Upper lobe of left lung (tissue), 6 donors: ENCODE measurements around the gene SEC11A. TPM values are rescaled to one million over a fixed set of nuclear protein-coding genes. Genes with fewer than 3 reads are reported as not detected.
A peak's percentile ranks its signal among the peaks of the same experiment; 100 is the strongest.
"Not testable (repeated sequence)": the region's sequence is repeated elsewhere in the genome, so short reads cannot be mapped to it uniquely, and the experiment has no call there.

Source experiments
- ATAC-seq, 2 donors: fragments of 200-7000 bp; cut with Tn5 transposase; one replicate each; pipeline ENCODE4 v1.9.1; 2022; ENCODE audit warnings: mild to moderate bottlenecking in 2 of 2, moderate library complexity in 2 of 2; ENCODE audit not compliant: low FRiP score in 2 of 2
- DNase-seq, 2 donors: peaks; one replicate each; pipeline ENCODE4 v3.0.0-alpha.2; 2019 to 2020
- H3K27ac ChIP-seq, 4 donors: fragments of 200-600 bp; sonication (generic); one replicate each; pipeline ENCODE4 v1.5.1; 2016 to 2019
- H3K27me3 ChIP-seq, 4 donors: fragments of 200-600 bp; sonication (generic); one replicate each; pipeline ENCODE4 v1.5.1; 2017 to 2019
- H3K36me3 ChIP-seq, 4 donors: fragments of 200-600 bp; sonication (generic); one replicate each; pipeline ENCODE4 v1.5.1; 2016 to 2019
- H3K4me1 ChIP-seq, 4 donors: fragments of 200-600 bp; sonication (generic); one replicate each; pipeline ENCODE4 v1.5.1; 2018 to 2019
- H3K4me3 ChIP-seq, 4 donors: fragments of 200-600 bp; sonication (generic); one replicate each; pipeline ENCODE4 v1.5.1; 2017 to 2019; ENCODE audit warnings: mild to moderate bottlenecking in 2 of 4, moderate library complexity in 1 of 4
- H3K9me3 ChIP-seq, 4 donors: fragments of 200-600 bp; sonication (generic); one replicate each; pipeline ENCODE4 v1.5.1; 2018 to 2019
- CTCF ChIP-seq, 6 experiments: fragments of 450-650 bp in 4 of 6; fragments of 200-600 bp in 2 of 6; sonication (generic) in 2 of 6; IDR thresholded peaks; one replicate each; pipeline ENCODE4 v1.5.1; 2016 to 2019; ENCODE audit warnings: antibody characterized with exemption in 6 of 6
- EP300 ChIP-seq, 4 donors: sonication (generic); formaldehyde crosslinking; IDR thresholded peaks; one replicate each; pipeline ENCODE4 v1.5.1; 2017; ENCODE audit warnings: antibody characterized with exemption in 4 of 4, control low read depth in 2 of 4
- POLR2A ChIP-seq, 4 donors: fragments of 450-650 bp; IDR thresholded peaks; one replicate each; pipeline ENCODE4 v1.5.1; 2016 to 2017; ENCODE audit warnings: antibody characterized with exemption in 4 of 4, mild to moderate bottlenecking in 2 of 4
- POLR2AphosphoS5 ChIP-seq, 2 donors: sonication (generic); formaldehyde crosslinking; IDR thresholded peaks; one replicate each; pipeline ENCODE4 v1.5.1; 2017; ENCODE audit warnings: antibody characterized with exemption in 2 of 2
- WGBS, 2 donors: methylation state at CpG; one replicate each; pipeline ENCODE4 v1.1.5; 2017 to 2018; 5-methylcytosine and 5-hydroxymethylcytosine counted together
- total RNA-seq, 6 donors: library from RNA; depleted of rRNA in 4 of 6; stranded (reverse); fragments of >200 nt in 4 of 6; gene quantifications; one replicate each; pipeline versions ENCODE4 v1.1.0 to v1.2.1, GENCODE V29; 2016 to 2021
- donor health status: DM: no; HTN: no; CAD: no; lungs with moderate emphysema.
- donor health status: DM: no; HTN: yes; CAD: no; lungs with severe emphysema.

Gene SEC11A
- total RNA-seq, 6 donors from 2014 or later: 38.8 to 164 (median 116) TPM

DNA sequence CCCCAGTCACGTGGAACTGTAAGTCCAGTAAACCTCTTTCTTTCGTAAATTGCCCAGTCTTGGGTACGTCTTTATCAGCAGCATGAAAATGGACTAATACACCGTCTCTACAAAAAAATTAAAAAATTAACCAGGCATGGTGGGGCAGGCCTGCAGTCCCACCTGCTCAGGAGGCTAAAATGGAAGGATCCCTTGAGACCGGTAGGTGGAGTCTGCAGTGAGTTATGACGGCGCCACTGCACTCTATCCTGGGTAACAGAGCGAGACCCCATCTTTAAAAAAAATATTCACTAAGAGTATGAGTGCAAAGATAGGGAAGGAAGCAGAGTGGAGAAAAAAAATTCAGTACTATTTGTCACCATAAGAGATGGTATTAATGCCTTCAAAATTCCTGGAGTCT lies 25.6 kb downstream of the SEC11A start:
- DNase-seq: no peak

DNA sequence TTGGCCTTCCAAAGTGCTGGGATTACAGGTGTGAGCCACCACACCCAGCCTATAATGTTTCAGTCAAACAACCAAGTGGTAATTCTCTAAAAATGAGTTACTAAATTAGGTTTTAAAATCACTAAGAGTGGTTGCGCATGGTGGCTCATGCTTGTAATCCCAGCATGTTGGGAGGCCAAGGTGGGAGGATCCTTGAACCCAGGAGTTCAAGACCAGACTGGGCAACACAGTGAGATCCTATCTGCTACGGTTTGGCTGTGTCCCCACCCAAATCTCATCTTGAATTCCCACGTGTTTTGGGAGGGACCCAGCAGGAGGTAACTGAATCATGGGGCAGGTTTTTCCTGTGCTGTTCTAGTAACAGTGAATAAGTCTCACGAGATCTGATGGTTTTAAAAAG lies 26.1 kb downstream of the SEC11A start:
- H3K9me3 ChIP-seq: no peaks in the 10 kb centered on the region
- no peak overlapping the region for H3K27ac ChIP-seq
- peaks cover 0 to 2% (median 0%) of the 10 kb centered on the region in 4 donors for H3K4me1 ChIP-seq
- H3K4me3 ChIP-seq: no peak overlapping the region
- H3K27me3 ChIP-seq: no peaks in the 10 kb centered on the region
- H3K36me3 ChIP-seq: peaks cover 3 to 48% (median 18%) of the 10 kb centered on the region in 4 donors
- WGBS, 2 donors: 86 to 91% methylated on average over 4 of the region's 4 CpGs
- ATAC-seq (no peak), DNase-seq (no peak)
- TF ChIP-seq CTCF (IDR thresholded peaks at IDR 0.05): no peak
- TF ChIP-seq POLR2A (IDR thresholded peaks at IDR 0.05): no peak
- TF ChIP-seq POLR2AphosphoS5 (IDR thresholded peaks at IDR 0.05): no peak
- no peak for TF ChIP-seq EP300 (IDR thresholded peaks at IDR 0.05)

More for the DNA sequence above, 25.6 kb downstream of the SEC11A start:
- Histone ChIP-seq H3K27me3 (no peaks in the 10 kb centered on the region), H3K4me3 (no peak overlapping the region), H3K27ac (no peak overlapping the region), H3K9me3 (no peaks in the 10 kb centered on the region), H3K36me3 (peaks cover 3 to 48% (median 18%) of the 10 kb centered on the region in 4 donors), H3K4me1 (peaks cover 0 to 2% (median 1%) of the 10 kb centered on the region in 4 donors)
- 90 to 98% methylated on average over 8 of the region's 8 CpGs for WGBS, 2 donors
- TF ChIP-seq POLR2A (IDR thresholded peaks at IDR 0.05) (no peak), POLR2AphosphoS5 (IDR thresholded peaks at IDR 0.05) (no peak)
- no peak for ATAC-seq

DNA sequence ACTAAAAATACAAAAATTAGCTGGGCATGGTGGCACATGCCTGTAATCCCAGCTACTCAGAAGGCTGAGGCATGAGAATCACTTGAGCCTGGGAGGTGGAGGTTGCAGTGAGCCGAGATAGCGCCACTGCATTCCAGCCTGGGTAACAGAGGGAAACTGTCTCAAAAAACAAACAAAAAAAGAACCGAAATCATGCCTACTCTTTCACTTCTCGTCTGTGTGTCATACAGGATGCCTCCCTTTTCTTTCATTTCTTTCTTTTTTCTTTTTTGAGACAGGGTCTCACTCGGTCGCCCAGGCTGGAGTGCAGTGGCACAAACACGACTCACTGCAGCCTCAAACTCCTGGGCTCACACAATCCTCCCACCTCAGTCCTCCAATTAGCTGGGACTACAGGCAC lies 29.5 kb downstream of the SEC11A start:
- DNase-seq, H3K27ac ChIP-seq, H3K27me3 ChIP-seq, H3K4me1 ChIP-seq, ATAC-seq, H3K9me3 ChIP-seq, H3K4me3 ChIP-seq: not testable (repeated sequence)
- peaks cover 3 to 53% (median 22%) of the 10 kb centered on the region in 4 donors for H3K36me3 ChIP-seq
- WGBS, 2 donors: 79 to 87% methylated on average over 7 of the region's 7 CpGs

DNA sequence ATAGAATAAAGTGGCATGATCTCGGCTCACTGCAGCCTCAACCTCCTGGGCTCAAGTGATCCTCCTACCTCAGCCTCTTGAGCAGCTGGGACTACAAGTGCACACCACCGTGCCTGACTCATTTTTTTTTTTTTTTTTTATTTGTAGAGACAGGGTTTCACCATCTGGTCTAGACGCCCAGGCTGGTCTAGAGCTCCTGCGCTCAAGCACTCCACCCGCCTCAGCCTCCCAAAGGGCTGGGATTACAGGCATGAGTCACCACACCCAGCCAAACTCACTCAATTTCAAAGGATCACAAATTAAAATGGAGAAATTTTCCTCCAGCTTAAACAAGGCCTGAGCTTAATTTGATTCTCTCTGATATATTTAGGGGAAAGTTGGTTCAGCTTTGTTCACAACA lies 30.6 kb downstream of the SEC11A start:
- ATAC-seq: peak; percentile 59 to 95
- H3K4me1 ChIP-seq: peaks cover 0 to 6% (median 0%) of the 10 kb centered on the region in 4 donors
- H3K27ac ChIP-seq: no peak overlapping the region
- no peak for TF ChIP-seq EP300 (IDR thresholded peaks at IDR 0.05)
- TF ChIP-seq POLR2AphosphoS5 (IDR thresholded peaks at IDR 0.05): no peak
- no peak for TF ChIP-seq CTCF (IDR thresholded peaks at IDR 0.05)
- no peak for TF ChIP-seq POLR2A (IDR thresholded peaks at IDR 0.05)
- no peaks in the 10 kb centered on the region for H3K27me3 ChIP-seq
- no peaks in the 10 kb centered on the region for H3K9me3 ChIP-seq
- WGBS, 2 donors: 80 to 81% methylated on average over 5 of the region's 5 CpGs
- peak in 1 of 2 donors; percentile 54 for DNase-seq
- H3K4me3 ChIP-seq: no peak overlapping the region
- peaks cover 3 to 54% (median 21%) of the 10 kb centered on the region in 4 donors for H3K36me3 ChIP-seq

DNA sequence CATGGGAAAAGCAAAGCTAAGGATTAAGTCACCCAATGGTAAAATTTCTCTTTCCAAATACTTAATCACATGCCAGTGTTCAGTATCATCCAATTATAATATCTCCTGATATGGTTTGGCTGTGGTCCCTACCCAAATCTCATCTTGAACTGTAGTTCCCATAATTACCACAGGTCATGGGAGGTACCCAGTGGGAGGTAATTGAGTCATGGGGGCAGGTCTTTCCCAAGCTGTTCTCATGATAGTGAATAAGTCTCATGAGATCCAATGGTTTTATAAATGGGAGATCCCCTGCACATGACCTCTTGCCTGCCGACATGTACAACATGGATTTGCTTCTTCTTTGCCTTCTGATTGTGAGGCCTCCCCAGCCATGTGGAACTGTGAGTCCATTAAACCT lies 31.8 kb downstream of the SEC11A start:
- Histone ChIP-seq H3K27me3 (no peaks in the 10 kb centered on the region), H3K36me3 (peaks cover 0 to 57% (median 22%) of the 10 kb centered on the region in 4 donors), H3K4me3 (no peak overlapping the region), H3K27ac (no peak overlapping the region), H3K4me1 (peaks cover 0 to 6% (median 0%) of the 10 kb centered on the region in 4 donors), H3K9me3 (no peaks in the 10 kb centered on the region)
- DNase-seq: no peak
- 33 to 96% methylated on average over 1 of the region's 1 CpG for WGBS, 2 donors
- no peak for TF ChIP-seq CTCF (IDR thresholded peaks at IDR 0.05)
- TF ChIP-seq POLR2A (IDR thresholded peaks at IDR 0.05): no peak
- TF ChIP-seq POLR2AphosphoS5 (IDR thresholded peaks at IDR 0.05): no peak
- peak in 1 of 4 donors; percentile 44 for TF ChIP-seq EP300 (IDR thresholded peaks at IDR 0.05)
- ATAC-seq: peak in 1 of 2 donors; percentile 37

GRCh38 chr15:84681831-84682230 lies 34.1 kb downstream of the SEC11A start:
- Histone ChIP-seq H3K4me1 (peaks cover 0 to 6% (median 0%) of the 10 kb centered on the region in 4 donors), H3K36me3 (peaks cover 0 to 49% (median 21%) of the 10 kb centered on the region in 4 donors), H3K4me3 (no peak overlapping the region), H3K27me3 (no peaks in the 10 kb centered on the region), H3K9me3 (no peaks in the 10 kb centered on the region), H3K27ac (no peak overlapping the region)
- WGBS, 2 donors: 76 to 82% methylated on average over 3 of the region's 3 CpGs
- no peak for DNase-seq
- TF ChIP-seq POLR2A (IDR thresholded peaks at IDR 0.05): no peak
- TF ChIP-seq EP300 (IDR thresholded peaks at IDR 0.05): no peak
- no peak for TF ChIP-seq CTCF (IDR thresholded peaks at IDR 0.05)
- no peak for TF ChIP-seq POLR2AphosphoS5 (IDR thresholded peaks at IDR 0.05)
- ATAC-seq: peak in 1 of 2 donors; percentile 36
